Hippocampal formation (tissue), 2 donors: ENCODE data around the gene MTG2.

Experiments
- DNase-seq, 2 donors: peaks; one replicate each; lab custom pipeline; 2025; lab: John Stamatoyannopoulos, UW

The MTG2 gene

DNA sequence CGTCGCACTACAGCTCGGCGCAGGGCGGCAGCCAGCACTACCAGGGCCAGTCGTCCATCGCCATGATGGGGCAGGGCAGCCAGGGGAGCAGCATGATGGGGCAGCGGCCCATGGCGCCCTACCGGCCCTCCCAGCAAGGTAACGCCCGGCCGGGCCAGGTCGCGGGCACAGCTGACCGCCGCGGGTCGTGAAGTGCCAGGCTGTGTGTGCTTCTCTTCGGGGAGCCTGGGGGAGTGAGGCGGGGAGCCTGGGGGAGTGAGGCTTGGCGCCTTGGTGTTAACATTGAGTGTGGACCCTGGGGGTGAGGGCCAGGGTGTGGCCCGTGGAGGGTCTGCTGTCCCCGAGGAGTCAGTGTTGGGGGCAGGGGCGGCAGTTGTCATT, 19.4 kb upstream of the MTG2 start:
- no peak for DNase-seq

DNA sequence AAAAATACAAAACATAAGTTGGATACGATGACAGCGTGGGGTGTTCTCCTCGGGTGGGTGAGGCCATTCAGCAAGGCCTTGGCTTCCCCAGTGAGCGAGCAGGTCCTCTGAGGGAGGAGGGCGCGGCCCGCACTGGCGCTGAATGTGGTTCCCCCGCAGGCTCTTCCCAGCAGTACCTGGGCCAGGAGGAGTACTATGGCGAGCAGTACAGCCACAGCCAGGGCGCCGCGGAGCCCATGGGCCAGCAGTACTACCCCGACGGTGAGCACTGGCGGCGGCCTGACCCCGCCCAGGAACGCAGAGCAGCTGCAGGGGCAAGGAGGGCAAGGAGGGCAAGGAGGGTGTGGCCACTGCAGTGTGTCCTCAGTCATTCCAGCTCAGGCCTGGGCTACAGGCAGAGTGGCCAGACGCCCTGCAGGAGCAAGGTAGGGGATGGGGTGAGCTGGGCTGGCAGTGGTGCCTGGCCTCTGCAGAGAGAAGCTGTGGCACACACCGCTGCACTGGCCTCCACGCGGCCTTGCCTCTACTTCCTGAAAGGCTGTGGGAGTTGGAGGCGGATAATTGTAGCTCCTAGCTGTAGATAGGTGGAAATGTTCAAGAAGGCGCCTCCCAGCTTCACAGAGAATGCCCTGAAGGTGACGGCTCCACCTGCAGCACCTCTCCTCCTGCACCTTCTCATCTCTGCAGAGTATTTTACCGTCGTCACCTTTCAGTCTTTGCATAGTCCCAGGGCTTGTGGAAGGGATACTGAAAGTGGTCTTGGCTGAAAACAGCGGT, 18.7 kb upstream of the MTG2 start:
- no peak for DNase-seq

DNA sequence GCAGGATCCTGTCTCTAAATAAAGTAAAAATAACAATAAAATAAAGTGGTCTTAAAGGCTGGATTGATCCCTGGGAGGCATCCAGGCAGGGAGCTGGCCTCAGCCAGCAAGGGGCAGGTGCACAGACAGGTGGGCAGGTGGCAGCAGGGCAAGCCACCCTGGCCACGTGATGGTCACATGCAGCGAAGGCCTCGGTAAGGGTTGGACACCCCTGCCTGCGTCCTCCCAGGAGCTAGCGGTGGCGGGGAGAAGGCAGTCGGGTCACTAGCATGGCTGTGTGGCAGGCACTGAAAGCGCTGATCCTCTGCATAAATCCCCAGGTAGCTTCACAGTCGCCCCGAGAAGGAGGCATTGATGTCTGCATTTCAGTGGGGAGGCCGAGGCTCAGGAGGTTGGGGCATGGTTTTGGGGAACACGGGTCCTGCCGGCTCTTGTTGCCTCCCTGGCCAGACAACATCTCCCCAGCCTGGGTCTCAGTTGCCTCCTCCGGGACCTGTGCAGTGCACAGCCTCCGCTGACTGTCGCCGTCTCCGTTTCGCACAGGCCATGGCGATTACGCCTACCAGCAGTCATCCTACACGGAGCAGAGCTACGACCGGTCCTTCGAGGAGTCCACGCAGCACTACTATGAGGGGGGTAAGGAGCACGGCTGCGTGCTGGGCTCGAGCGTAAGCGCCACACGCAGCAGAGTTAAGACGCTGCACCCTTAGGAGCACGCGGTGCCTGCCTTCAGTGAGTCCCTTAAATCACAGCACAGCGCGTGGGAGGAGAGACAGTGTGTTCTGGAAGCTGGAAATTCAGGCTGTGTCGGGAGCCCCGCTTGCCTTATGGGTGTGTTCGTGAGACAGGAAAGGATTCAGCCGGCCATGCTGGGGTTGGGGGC, 17.7 kb upstream of the MTG2 start:
- DNase-seq: no peak

DNA sequence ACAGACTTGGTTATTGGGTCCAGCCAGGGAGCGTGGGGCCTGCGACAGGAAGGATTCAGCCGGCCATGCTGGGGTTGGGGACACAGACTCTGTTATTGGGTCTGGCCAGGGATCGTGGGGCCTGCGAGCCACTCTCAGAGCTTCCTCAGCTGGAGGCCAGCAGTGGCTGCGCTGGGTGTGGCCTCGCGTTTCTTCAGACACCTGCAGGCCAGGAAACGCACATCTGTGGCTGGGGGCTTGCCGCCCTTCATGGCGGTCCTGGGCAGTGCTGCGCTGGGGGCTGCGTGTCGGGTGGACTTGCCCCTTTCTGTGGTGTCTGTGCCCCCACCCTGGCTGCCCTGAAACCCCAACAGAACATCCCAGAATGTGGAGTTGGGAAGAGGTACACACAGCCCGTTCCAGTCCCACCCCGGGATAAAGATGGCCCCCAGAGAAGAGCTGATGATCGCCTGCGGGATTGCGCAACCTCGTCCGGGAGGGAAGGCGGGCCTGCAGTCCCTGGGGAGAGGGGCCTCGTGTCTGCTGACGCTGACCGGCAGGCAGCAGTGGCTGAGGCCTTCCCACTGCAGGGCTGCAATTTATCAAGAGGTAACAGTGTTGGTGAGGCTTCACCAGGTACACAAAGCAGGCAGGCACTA, 16.9 kb upstream of the MTG2 start:
- no peak for DNase-seq

DNA sequence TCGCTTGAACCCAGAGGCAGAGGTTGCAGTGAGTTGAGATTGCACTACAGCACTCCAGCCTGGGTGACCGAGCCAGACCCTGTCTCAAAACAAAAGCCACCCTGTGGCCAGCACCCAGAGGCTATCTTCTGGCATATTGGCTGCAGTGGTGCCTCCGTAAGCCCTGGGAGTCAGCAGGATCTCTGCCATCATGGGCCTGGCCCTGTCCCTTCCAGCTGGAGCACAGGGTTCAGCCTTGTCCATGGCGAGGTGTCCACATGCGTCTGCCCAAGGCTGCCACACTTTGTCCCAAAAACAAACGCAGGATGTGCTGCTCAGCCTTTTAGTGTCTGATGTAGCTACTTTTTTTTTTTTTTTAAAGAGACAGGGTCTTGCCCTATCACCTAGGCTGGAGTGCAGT, 15.4 kb upstream of the MTG2 start:
- no peak for DNase-seq

DNA sequence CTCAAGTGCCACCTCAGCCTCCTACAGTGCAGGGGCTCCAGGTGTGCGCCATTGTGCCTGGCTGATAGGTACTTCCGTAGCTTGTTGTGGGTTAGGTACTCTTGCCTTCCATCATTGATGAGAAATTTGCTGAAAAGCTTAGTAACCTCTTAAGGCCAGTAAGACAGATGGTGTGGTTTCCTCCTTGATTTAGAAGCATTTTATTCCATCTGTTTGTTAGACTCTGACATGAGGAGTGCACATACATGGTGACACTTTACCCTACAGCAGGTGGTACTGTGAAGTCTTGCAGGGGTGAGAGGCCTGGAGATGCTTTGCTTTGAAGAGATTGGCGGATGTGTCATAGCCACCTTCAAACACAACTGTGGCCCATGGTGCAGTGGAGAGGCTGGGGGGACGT, 14.8 kb upstream of the MTG2 start:
- no peak for DNase-seq

DNA sequence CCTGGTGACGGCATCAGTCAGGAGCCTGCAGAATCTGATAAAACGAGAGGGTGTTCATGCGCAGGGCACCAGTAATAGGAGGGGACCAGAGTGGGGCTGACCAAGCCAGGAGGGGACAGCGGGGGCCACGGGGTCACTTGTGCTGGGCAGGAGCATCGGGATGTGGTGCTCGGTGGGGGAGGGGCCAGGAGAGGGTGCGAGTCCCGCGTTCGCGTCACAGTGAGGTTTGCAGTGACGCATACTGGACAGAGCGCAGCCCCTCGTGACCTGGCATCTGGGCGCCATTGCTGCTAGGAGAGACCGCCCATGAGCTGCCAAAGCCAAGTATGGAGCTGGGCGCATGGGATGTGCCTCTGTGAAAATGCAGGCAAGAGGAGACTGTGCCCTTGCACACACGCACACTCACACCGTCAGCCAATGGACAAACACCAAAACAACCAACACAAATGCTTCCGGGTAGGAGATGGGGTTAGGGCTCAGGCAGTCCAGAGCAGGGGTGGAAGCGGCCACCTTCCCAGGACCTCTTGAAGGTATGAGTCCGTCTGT, 13.9 kb upstream of the MTG2 start:
- DNase-seq: no peak

DNA sequence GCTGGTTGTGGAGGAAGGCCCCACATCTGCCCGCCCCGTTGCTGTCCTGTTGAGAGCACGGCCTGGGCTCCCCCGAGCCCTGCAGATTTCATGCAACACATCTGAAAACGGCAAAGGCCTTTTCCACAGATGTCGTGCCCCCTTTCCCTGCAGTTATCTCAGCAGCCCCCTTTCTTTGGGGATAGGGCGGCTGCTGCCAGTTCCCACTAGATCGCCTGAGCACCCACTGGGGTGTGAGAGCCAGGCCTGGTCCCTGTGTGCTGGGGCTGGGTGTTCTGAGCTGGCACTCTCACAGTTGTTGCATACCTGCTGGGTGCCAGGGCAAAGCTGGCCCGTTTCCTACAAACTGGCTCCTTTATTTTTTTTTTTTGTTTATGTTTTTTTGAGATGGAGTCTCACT, 12.3 kb upstream of the MTG2 start:
- DNase-seq: no peak

DNA sequence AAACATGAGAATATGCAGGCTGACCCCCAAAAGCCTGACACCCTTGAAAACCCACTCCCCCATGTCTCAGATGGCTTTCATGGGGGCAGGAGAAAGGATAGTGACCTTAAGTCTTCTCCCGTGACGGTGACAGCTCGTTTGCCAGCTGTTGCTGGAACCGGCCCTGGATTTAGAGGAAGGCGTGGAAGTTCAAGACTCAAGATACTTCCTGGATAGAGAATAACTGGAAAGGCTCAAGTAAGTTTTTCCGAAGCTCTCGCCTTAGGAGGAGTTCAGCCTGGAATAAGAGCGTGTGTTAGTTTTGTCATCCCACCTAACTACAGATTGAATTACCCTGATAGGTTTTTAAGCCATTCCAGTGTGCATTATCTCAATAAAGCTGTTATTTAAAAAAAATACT, 11.6 kb upstream of the MTG2 start:
- no peak for DNase-seq

DNA sequence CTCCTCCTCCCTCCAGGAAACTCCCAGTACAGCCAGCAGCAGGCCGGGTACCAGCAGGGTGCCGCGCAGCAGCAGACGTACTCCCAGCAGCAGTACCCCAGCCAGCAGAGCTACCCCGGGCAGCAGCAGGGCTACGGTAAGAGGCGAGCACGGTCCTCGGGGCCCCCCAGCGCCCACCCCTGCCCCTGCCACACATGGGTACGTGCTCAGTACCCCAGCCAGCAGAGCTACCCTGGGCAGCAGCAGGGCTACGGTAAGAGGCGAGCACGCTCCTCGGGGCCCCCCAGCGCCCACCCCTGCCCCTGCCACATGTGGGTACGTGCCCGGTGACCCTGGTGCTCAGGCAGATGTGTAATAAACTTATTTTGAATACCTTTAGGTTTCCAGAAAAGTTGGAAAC, 10.2 kb upstream of the MTG2 start:
- DNase-seq: no peak

DNA sequence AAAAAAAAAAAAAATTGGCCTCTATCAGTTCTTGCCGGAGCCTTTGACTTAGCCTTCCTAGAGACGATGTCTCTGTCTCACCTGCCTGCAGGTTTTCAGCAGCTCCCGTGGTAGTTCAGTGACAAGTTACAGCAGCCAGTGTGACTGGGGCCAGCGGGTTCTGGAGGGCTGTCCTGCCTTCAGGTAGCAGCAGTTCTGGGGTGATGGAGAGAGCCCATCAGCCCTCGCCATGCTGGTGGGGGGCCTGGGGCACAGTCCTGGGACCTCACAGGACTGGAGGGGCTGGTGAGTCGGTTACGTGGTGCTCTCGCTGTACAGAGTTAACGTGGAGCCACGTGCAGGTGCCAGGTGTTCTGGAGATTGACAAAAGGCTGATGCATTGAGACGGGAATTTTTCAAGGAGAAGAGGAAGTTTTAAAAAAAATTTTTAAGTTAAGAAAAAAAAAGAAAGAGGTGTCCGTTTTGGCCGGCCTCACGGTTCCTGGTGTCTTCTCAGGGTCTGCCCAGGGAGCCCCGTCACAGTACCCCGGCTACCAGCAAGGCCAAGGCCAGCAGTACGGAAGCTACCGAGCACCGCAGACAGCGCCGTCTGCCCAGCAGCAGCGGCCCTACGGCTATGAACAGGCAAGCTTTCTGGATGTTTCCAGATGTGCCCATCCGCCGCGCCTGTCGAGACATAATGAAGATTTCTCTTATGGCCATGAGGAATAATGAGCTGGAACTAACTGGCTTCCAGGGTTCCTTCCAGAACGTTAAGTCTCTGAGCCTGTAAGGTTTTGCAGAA, 8.6 kb upstream of the MTG2 start:
- no peak for DNase-seq

DNA sequence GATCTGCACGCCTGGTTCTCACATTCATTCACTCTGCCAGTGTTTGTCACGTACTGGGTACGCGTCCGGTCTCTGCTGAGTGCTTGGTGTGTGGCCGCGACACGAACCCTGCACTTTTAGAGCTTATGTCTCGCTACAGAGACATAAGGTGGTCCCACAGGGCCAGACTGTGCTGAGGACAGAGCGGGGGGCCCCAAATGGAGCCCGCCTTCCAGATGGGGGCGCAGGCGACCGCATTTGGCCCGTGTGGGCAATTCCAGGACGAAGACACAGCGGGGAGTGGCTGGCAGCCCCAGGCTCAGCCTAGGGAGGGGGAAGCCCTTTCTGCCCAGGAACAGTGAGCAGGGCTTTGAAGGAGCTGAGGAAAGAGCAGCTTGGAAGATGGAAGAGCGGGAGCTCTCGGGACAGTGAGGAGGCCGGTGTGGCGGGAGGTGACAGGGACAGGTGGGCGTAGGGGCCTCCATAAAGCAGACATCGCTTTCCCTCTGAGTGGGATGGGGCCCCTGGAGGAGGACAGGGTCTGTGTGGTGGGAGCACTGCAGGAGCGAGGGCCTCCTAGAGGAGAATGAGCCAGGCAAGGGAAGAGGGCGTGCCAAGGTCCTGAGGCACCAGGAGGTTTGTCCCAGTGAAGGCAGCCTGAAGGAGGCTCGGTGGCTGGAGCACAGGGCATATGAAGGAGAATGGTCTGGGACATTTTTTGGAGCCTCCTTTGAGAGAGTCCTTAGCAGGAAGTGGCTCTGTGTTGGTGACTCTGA, 7.8 kb upstream of the MTG2 start:
- DNase-seq: no peak

DNA sequence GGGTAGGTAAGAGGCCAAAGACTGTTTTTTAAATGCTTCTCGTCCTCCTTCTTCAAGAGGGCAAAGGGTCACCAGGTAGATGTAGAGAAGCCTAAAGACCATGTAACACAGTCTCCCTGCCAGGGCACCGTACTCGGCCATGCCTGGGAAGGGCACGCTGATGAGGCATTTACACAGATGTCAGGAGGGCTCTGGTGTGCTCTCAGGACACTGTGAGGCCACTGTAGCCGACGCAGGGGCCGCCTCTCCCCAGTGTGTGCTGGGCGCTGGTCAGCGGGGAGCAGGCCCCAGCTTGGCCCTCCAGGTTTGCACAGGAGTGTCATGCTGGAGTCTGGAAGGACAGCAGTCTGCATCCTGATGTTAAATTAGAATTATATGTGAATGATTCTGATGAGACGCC, 7.1 kb upstream of the MTG2 start:
- DNase-seq: no peak

DNA sequence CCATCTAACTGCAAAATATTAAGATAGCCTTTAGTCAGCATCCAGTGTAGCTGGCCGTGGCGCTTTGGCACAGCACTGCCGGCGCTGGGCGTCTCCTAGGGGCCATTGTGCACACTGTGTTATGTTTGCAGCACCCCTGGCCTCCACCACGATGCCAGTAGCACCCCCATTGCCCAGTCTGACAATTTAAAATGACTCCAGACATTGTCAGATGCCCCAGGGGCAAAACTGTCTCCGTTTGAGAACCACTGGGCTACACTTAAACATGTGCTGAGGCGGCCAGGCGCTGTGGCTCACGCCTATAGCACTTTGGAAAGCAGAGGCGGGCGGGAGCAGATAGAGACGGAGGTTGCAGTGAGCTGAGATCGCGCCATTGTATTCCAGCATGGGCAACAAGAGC, 6.0 kb upstream of the MTG2 start:
- DNase-seq: no peak

DNA sequence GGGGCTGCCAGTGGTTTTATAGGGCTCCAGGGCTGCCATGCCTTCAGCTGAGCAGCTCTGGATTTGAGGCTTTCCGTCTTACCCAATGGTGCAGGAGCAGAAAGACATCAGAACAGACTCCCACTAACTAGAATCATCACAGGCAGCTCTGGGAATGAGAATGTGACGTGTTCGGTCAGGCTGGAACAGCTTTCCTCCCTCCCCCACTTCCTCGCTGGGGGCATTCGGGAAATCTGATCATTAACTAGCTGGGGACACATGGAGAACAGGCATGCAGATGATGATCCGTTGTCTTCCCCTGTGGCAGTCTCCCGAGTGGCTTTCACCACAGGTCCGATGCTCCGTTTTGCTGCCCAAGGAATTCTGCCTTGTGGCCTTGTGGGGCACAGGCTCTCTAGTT, 5.5 kb upstream of the MTG2 start:
- no peak for DNase-seq

DNA sequence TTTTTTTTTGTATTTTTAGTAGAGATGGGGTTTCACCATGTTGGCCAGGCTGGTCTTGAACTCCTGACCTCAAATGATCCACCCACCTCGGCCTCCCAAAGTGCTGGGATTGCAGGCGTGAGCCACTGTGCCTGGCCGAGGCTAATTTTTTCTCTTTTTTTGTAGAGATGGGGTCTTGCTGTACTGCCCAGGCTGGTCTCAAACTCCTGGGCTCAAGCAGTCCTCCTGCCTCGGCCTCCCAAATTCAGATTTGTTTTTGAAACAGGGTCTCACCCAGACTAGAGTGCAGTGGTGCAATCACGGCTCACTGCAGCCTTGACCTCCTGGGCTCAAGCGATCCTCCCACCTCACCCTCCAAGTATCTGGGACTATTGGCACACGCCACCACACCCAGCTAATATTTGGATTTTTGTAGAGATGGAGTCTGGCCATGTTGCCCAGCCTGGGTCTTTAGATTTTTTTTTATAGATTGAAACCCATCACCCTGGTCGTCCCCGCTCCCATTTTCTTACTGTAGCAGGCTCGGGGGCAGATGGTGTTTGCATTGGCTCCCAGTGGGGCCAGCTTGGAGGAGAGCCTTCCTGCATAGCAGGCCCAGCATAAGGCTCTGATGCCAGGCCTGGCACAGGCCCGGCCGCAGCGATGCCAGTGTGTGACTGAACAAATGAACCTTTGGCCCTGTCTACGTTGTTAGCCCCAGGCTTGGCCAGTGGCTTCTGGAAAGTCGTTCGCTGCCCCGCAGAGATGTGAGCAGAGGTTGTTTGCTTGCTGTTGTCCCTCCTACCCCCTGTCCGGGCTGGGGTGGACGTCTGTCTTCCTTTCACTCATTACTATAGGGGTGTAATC, 4.3 kb upstream of the MTG2 start:
- no peak for DNase-seq

DNA sequence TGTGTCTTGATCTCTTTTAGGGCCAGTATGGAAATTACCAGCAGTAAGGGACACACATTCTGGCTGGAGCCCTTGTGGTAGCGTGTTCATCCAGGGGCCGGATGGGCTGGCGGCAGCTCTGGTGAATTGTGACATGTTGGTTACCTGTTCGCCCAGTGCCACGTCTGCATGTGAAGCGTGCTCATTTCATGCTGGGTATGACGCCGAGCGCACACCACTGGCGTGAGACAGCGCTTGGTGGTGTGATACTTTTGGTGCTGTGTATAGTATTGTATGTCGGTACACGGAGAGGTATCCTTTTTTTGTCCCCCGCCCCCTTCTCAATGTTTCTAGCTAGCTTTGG, 3.7 kb upstream of the MTG2 start:
- DNase-seq: no peak

DNA sequence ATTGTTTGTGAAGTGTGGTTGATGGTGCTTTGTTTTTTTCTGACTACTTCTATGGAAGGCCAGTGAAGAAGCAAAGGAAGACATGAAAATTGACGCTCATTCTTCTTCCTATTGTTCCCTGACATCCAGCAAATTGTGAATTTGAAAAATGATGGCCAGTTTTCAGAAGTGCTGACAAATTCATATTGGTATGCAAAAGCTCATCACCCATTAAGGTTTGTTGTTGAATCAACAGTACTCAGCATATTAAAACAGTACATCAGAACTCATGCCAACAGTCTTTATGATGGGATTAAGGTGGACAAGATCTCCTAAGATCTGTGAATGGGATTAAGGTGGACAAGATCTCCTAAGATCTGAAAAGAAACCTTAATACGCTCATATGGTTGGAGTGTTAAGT, 1.0 kb upstream of the MTG2 start:
- DNase-seq: no peak

DNA sequence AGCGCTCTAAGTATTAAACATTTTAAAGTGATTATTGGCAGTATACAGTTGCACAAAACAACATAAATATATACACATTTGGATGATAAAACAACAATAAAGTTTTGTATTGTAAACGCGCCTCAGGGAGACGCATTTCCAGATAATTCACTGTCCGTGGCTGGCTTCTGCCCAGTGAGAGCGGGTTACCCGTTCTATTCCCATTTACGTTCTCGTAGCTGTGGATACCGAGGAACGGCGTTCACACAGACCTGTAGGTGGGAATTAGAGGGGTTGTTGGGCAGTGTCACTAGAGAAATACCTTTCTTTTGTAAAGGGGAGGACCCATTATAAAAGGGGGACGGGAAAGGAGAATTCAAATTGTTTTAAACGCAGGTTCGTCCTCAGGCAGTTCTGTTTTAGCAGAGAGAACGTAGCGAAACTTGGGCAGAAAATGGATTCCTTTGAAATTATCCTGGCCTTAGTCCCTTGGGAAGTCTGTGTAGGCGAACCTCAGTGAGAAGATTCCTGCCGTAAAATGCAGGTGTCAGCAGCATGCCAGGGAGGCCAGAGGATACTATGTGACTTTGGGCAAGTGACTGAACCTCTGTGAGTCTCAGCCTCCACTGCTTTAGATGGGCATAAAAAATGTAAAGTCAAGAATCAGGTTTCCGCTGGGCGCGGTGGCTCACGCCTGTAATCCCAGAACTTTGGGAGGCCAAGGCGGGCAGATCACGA, 756 bp downstream of the MTG2 start:
- no peak for DNase-seq

DNA sequence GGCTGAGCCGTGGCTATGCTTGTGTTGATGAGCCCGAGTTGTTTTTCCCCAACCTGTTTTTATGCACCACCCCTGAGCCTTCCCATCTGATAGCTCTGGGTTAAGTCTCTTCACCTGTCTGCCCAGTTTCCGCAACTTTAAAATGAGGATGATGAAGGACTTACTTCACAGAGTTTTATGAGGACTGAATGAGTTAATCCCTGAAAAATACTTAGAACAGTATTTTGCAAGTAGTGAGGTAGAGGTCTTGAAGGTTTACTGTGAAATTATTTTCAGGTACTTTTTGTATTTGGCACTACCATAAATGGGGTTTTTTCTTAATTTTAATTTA, 3.2 kb downstream of the MTG2 start:
- DNase-seq: no peak
